GM18867 (cell line): Measurements from ENCODE around the gene PCNX1.
"Not testable (repeated sequence)": the region's sequence is repeated elsewhere in the genome, so short reads cannot be mapped to it uniquely, and the experiment has no call there.

Source experiments
- ATAC-seq: cut with Tn5 transposase; IDR thresholded peaks from one replicate; pipeline ENCODE4 v1.9.1; 2021; ENCODE audit warnings: mild to moderate bottlenecking, moderate library complexity; ENCODE audit not compliant: unreplicated experiment

PCNX1 gene

GRCh38 chr14:70915415-70915814, 8.2 kb downstream of the PCNX1 start:
- ATAC-seq: no peak

- ATAC-seq: no peak
These were observed 9.0 kb downstream of the PCNX1 start for GRCh38 chr14:70916300-70916699.

- no peak for ATAC-seq
These were observed 9.5 kb downstream of the PCNX1 start for GRCh38 chr14:70916799-70917198.

DNA sequence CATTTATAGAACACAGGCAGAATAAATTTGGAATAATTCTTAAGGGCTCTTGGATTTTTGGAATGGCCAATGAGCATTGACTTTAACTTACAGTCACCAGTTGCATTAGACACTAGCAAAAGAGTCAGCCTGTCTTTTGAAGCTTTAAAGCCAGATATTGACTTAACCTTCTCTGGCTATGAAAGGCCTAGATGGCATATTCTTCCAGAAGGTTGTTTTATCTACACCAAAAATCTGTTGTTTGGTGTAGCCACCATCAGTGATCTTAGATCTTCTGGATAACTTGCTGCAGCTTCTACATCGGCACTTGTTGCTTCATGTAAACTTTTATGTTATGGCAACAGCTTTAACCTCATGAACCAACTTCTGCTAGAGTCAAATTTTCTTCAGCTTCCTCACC, 10.4 kb downstream of the PCNX1 start:
- no peak for ATAC-seq

DNA sequence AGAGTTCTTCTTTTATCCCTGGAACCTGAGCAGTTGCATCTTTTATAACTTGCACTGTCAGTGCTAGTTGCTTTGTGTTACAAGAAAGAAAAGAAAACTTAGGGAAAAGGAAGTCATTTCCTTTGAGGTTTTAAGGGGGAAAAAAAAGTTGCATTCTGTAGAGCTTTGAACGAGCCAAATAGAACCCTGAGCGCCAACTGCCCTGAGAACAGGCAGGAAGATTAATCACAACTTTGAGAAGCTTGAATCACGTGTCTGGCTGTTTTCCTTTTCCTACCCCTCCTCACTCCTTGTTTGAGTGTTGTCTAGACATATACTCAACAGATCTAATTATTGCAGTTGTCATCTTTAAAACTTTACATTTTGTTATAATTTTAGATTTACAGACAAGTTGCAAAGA, 12.5 kb downstream of the PCNX1 start:
- ATAC-seq: no peak

DNA sequence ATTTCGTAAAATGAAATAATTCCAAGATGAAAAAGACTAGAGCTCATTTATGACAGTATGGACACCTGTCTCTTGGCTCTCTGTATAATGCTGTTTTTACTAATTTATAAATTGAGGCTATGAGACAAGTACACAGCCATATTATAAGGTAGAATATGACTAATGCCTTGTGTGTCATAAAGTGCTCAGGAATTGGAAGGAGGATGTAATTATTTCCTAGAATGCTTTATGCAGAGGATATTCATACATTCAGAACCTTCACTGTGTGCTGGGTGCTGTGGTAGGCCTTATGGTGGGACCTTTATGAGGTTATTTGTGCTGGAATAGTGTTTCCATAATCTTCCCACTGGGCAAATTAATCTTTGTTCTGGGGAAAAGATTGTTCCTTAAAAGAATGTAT, 13.3 kb downstream of the PCNX1 start:
- ATAC-seq: no peak

- ATAC-seq: no peak
These were observed 14.4 kb downstream of the PCNX1 start for GRCh38 chr14:70921669-70922068.

- ATAC-seq: no peak
These were observed 17.3 kb downstream of the PCNX1 start for GRCh38 chr14:70924521-70924920.

GRCh38 chr14:70926235-70926830, 19.1 kb downstream of the PCNX1 start:
- ATAC-seq: no peak

- no peak for ATAC-seq
These were observed 23.7 kb downstream of the PCNX1 start for GRCh38 chr14:70931008-70931407.

- ATAC-seq: no peak
These were observed 26.8 kb downstream of the PCNX1 start for GRCh38 chr14:70934084-70934483.

GRCh38 chr14:70934502-70935134, 27.4 kb downstream of the PCNX1 start:
- ATAC-seq: peak; percentile 82

DNA sequence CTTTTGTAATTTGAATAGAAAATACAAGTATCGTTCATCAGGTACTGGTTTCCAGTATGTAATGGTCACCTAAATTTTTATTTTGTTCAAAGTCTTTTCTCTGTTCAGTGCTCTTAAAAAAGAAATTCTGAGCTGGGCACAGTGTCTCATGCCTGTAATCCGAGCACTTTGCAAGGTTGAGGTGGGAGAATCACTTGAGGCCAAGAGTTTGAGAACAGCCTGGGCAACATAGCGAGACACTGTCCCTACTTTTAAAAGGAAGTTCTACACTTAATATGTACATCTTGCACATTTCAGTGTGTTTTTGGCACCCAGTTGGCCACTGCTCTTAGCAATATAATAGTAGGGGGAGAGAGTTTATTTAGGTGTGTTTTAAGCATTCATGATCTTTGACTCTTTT, 27.9 kb downstream of the PCNX1 start:
- no peak for ATAC-seq

DNA sequence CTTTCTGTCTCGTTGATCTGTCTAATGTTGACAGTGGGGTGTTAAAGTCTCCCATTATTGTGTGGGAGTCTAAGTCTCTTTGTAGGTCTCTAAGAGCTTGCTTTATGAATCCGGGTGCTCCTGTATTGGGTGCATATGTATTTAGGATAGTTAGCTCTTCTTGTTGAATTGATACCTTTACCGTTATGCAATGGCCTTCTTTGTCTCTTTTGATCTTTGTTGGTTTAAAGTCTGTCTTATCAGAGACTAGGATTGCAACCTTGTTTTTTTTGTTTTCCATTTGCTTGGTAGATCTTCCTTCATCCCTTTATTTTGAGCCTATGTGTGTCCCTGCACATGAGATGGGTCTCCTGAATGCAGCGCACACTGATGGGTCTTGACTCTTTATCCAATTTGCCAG, 32.4 kb downstream of the PCNX1 start:
- not testable (repeated sequence) for ATAC-seq

- not testable (repeated sequence) for ATAC-seq
These were observed 34.5 kb downstream of the PCNX1 start for GRCh38 chr14:70941637-70942341.

GRCh38 chr14:70942342-70942706, 35.1 kb downstream of the PCNX1 start:
- no peak for ATAC-seq

DNA sequence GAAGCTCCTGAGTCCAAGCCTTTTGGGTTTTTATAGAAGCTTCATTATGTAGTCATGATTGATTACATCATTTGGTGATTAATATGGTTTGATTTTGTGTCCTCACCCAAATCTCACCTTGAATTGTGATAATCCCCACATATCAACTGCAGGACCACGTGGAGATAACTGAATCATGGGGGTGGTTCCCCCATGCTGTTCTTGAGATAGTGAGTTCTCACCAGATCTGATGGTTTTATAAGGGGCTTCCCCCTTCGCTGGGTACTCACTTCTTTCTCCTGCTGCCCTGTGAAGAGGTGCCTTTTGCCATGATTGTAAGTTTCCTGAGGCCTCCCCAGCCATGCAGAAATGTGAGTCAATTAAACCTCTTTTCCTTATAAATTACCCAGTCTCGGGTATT, 35.5 kb downstream of the PCNX1 start:
- not testable (repeated sequence) for ATAC-seq

- ATAC-seq: no peak
These were observed 36.6 kb downstream of the PCNX1 start for GRCh38 chr14:70943838-70944237.

DNA sequence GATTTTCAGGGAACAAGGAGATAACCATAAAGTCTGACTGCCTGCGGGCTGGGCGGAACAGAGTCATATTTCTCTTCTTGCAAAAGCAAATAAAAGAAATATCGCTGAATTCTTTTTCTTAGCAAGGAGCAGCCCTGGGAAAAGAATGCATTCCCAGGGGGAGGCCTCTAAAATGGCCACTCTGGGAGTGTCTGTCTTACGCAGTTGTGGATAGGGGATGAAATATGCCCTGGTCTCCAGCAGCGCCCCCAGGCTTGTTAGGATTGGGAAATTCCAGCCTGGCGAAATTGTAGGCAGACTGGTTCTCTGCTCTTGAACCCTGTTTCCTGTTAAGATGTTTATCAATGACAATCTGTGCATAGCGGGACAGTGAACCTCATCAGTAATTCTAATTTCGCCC, 40.5 kb downstream of the PCNX1 start:
- no peak for ATAC-seq

GRCh38 chr14:70952485-70952884, 45.2 kb downstream of the PCNX1 start:
- no peak for ATAC-seq

DNA sequence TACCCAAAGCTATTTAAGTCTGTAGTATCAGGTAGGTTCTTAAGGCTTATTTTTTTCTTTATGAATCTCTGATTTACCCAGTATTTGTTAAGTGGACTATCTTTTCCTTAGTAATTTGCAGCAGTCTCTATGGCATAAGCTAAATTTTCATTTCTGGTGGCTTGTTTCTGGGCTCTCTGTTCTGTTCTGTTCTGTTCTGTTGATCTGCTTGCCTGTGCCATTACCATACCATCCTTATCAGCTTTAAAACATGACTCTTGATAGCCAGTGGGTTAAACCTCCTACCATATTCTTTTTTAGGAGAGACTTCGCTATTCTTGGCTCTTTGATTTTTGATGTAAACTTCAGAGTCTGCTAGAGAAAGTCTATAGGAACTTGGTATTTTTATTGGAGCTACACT, 46.8 kb downstream of the PCNX1 start:
- no peak for ATAC-seq
